AG04450 (cell line): ENCODE results near the gene TPM4. TPM values are rescaled to one million over a fixed set of nuclear protein-coding genes. Genes with fewer than 3 reads are reported as not detected.

Experiments
- CTCF ChIA-PET: fragments of 300-600, 350-600 bp; formaldehyde crosslinking; extraction: SDS; loops from one replicate; lab custom pipeline; 2022; ENCODE audit warnings: antibody characterized with exemption, inconsistent platforms; lab: Charles Lee
- POLR2A ChIA-PET: fragments of 350-600 bp; formaldehyde crosslinking; extraction: SDS; loops from one replicate; lab custom pipeline; 2021; ENCODE audit warnings: antibody characterized with exemption, inconsistent platforms; lab: Yijun Ruan, JAX
- DNase-seq: peaks from one replicate; pipeline ENCODE4 v3.0.0-alpha.2; 2011; ENCODE audit warnings: low read depth, low spot score
- H3K27ac ChIP-seq: one replicate; pipeline ENCODE4 v1.5.1; 2012; ENCODE audit warnings: low read depth, low read length, control low read depth
- H3K27me3 ChIP-seq: one replicate; pipeline ENCODE4 v1.6.0; 2012; ENCODE audit warnings: low read length; ENCODE audit not compliant: control insufficient read depth, insufficient read depth
- H3K4me3 ChIP-seq: 2 replicates; pipeline ENCODE4 v1.5.1; 2011; ENCODE audit warnings: mild to moderate bottlenecking, low read depth, low read length, control low read depth
- H3K9me3 ChIP-seq: 2 replicates; pipeline ENCODE4 v1.5.1; 2012; ENCODE audit warnings: low read length; ENCODE audit not compliant: control insufficient read depth, insufficient read depth
- polyA plus RNA-seq: library from polyadenylated mRNA; depleted of rRNA; stranded (reverse); fragments of >200 nt; gene quantifications from 2 replicates; pipeline ENCODE4 v1.2.3, GENCODE V29; 2011
- TF ChIP-seq, protein P1 (sequence below): IDR thresholded peaks from 2 replicates; pipeline ENCODE4 v1.5.1; 2011; ENCODE audit warnings: low read depth, low read length, control low read depth, inconsistent platforms

The TPM4 gene
- polyA plus RNA-seq, 1 experiment, result 2,058 TPM

DNA sequence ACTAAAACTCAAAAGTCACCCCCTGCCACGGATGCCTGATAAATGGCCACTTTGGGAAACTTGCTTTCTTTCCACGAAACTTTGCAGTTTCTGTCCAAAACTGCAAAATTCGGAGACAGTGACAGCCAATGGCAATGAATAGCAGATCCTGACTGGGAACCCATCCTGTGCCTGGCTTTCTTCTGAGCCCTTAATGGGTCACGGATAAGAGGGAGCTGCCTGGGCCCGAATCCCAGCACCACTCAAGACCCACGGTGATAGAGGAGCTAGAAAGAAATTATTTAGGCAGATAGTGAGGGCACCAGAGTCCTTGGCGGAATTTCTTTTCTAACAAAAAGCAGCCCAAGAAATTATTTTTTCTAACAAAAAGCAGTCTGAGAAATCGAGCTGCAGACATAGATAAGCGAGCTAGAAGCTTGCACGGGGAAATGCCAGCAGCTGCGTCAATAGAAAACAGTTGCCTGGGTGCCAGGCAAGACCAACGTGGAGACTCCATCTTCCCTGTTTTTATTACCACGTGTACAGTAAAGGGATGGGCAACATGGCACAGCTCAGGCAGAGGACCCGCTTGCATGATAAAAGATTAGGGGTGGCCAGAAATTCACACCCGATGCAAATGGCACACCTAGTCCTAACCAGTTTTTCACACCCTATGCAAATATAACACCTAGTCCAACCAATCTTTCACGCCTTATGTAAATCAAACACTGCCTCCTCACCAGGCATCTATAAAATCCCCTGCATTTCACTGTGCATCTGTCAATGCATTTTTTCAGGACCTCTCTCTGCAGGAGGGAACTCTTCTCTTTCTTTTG, 60.1 kb downstream of the TPM4 start:
- no peak overlapping the region for H3K27ac ChIP-seq
- ChIA-PET POLR2A (no interaction called here), CTCF (interaction anchor here (0.5 kb wide), 1 partner anchor 90 kb away, joined by 3 read pairs; no protein-coding TSS in a partner anchor)
- H3K9me3 ChIP-seq, result no peaks in the 10 kb centered on the region
- DNase-seq, result no peak
- TF ChIP-seq, protein P1, sequence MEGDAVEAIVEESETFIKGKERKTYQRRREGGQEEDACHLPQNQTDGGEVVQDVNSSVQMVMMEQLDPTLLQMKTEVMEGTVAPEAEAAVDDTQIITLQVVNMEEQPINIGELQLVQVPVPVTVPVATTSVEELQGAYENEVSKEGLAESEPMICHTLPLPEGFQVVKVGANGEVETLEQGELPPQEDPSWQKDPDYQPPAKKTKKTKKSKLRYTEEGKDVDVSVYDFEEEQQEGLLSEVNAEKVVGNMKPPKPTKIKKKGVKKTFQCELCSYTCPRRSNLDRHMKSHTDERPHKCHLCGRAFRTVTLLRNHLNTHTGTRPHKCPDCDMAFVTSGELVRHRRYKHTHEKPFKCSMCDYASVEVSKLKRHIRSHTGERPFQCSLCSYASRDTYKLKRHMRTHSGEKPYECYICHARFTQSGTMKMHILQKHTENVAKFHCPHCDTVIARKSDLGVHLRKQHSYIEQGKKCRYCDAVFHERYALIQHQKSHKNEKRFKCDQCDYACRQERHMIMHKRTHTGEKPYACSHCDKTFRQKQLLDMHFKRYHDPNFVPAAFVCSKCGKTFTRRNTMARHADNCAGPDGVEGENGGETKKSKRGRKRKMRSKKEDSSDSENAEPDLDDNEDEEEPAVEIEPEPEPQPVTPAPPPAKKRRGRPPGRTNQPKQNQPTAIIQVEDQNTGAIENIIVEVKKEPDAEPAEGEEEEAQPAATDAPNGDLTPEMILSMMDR, result no peak
- H3K4me3 ChIP-seq, result no peak overlapping the region
- no peaks in the 10 kb centered on the region for H3K27me3 ChIP-seq

DNA sequence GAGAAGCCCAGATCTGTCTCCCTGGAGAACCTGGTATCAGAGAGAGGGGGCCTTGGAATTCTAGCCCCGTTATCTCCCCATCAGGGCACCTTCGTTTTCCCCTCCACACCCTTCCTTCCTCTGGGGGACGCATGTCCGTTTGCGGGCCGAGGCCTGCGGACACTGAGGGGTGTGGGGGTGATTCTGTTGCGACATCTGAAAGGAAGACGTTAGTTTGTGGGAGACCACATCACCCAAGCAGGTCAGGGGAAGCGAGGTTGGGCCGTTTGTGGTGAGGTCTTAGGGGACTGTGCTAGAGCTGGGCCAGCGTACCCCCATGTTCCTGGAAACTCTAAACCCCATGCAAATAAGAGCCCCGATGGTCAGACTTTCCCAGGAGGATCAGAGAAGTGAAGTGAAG, 63.5 kb downstream of the TPM4 start:
- Histone ChIP-seq H3K4me3 (no peak overlapping the region), H3K27ac (no peak overlapping the region), H3K9me3 (no peaks in the 10 kb centered on the region), H3K27me3 (peaks cover 7% of the 10 kb centered on the region)
- POLR2A ChIA-PET, result no interaction called here
- TF ChIP-seq, protein P1, result no peak
- DNase-seq, result no peak
- CTCF ChIA-PET, result interaction anchor here (1.5 kb wide), 1 partner anchor 98 kb away, joined by 6 read pairs; no protein-coding TSS in a partner anchor

DNA sequence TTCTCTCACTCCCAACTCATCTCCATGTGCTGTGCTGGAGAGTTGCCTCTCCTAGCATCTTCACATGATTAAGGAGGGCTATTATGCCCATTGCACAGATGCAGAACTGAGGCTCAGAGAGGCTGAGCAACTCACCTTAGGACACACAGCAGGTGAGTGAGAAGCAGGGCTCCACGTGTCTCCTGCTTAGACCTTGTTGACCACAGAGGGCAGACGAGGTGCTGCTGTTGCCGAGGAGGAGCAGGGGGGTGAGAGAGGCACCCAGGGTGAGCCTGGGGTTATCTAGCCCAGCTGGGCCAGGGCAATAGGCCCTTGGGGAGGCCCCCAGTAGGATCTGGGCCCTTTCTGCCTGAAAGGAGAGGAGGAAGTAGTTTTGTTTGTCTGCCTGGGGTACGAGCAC, 64.7 kb downstream of the TPM4 start:
- Histone ChIP-seq H3K4me3 (no peak overlapping the region), H3K27ac (no peak overlapping the region), H3K27me3 (peaks cover 7% of the 10 kb centered on the region), H3K9me3 (no peaks in the 10 kb centered on the region)
- TF ChIP-seq, protein P1, result no peak
- CTCF ChIA-PET, result no interaction called here
- POLR2A ChIA-PET, result no interaction called here
- DNase-seq, result no peak

DNA sequence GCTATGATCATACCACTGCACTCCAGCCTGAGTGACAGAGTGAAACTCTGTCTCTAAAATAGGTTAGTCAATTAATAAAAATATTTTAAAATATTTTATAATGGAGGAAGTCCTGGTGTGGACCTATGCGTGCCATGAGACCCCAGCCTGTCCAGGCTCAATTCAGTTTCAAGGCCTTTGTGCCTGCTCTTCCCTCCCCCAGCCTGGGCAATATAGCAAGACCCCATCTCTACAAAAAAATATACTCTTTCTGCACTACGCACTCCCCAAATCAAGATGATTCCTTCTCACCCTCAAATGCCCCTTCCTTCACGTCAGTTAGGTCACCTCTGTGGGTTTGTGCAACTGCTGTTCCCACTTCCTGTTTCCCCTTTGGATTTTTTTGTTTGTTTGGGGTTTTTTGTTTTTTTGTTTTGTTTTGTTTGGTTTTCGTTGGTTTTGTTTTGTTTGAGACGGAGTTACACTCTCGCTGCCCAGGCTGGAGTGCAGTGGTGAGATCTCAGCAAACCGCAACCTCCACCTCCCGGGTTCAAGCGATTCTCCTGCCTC, 65.8 kb downstream of the TPM4 start:
- H3K27ac ChIP-seq, result no peak overlapping the region
- no peaks in the 10 kb centered on the region for H3K9me3 ChIP-seq
- no peak overlapping the region for H3K4me3 ChIP-seq
- DNase-seq, result no peak
- TF ChIP-seq, protein P1, result no peak
- ChIA-PET CTCF (no interaction called here), POLR2A (no interaction called here)
- peaks cover 11% of the 10 kb centered on the region for H3K27me3 ChIP-seq
